GM23338 (cell line): ENCODE measurements around the gene GTF2H1. TPM values are rescaled to one million over a fixed set of nuclear protein-coding genes. Genes with fewer than 3 reads are reported as not detected.

Source experiments
- ATAC-seq: fragments of 200-7000 bp; cut with Tn5 transposase; 3 replicates; pipeline ENCODE4 v1.9.1; 2020
- DNase-seq: peaks from one replicate; pipeline ENCODE4 v3.0.0-alpha.2; 2015; ENCODE audit warnings: low spot score
- H2AFZ ChIP-seq: fragments of 200-600 bp; sonication (generic); 2 replicates; pipeline ENCODE4 v1.8.0; 2016; ENCODE audit warnings: antibody characterized with exemption, mild to moderate bottlenecking, moderate library complexity
- H3F3A ChIP-seq: fragments of 200-600 bp; sonication (generic); replicated peaks from 2 replicates; pipeline ENCODE4 v1.8.0; 2017; ENCODE audit warnings: antibody characterized with exemption, mixed run types, low read depth
- H3K27ac ChIP-seq: fragments of 200-600 bp; sonication (generic); 2 replicates; pipeline ENCODE4 v1.6.1; 2016; ENCODE audit warnings: low read depth
- H3K27me3 ChIP-seq: fragments of 200-600 bp; sonication (generic); 2 replicates; pipeline ENCODE4 v1.8.0; 2016; ENCODE audit warnings: mild to moderate bottlenecking, mixed run types, moderate library complexity; ENCODE audit not compliant: insufficient read depth
- H3K36me3 ChIP-seq: fragments of 200-600 bp; sonication (generic); 2 replicates; pipeline ENCODE4 v1.8.0; 2016; ENCODE audit warnings: mild to moderate bottlenecking; ENCODE audit not compliant: insufficient read depth
- H3K4me1 ChIP-seq: fragments of 200-600 bp; sonication (generic); 2 replicates; pipeline ENCODE4 v1.8.0; 2016; ENCODE audit warnings: mild to moderate bottlenecking, moderate library complexity; ENCODE audit not compliant: insufficient read depth
- H3K4me2 ChIP-seq: fragments of 200-600 bp; sonication (generic); 2 replicates; pipeline ENCODE4 v1.7.1; 2017; ENCODE audit warnings: mixed run types
- H3K4me3 ChIP-seq: fragments of 200-600 bp; sonication (generic); 2 replicates; pipeline ENCODE4 v1.6.1; 2016; ENCODE audit warnings: mixed run types
- H3K79me2 ChIP-seq: fragments of 200-600 bp; sonication (generic); replicated peaks from 2 replicates; pipeline ENCODE4 v1.8.0; 2017; ENCODE audit warnings: mild to moderate bottlenecking; ENCODE audit not compliant: insufficient read depth
- H3K9me2 ChIP-seq: fragments of 200-600 bp; sonication (generic); 2 replicates; pipeline ENCODE4 v1.8.0; 2017; ENCODE audit not compliant: insufficient read depth
- H4K20me1 ChIP-seq: fragments of 200-600 bp; sonication (generic); replicated peaks from 2 replicates; pipeline ENCODE4 v1.8.0; 2017; ENCODE audit warnings: mild to moderate bottlenecking; ENCODE audit not compliant: insufficient read depth
- H3K27ac Mint-ChIP-seq: 2 replicates; pipeline ENCODE4 v1.8.0; 2020; ENCODE audit warnings: inconsistent platforms, mild to moderate bottlenecking, moderate library complexity, mixed read lengths
- H3K27me3 Mint-ChIP-seq: 3 replicates; pipeline ENCODE4 v1.8.0; 2022; ENCODE audit warnings: low read depth, mild to moderate bottlenecking, moderate library complexity, mixed read lengths, inconsistent platforms; ENCODE audit not compliant: insufficient read depth, poor library complexity
- H3K36me3 Mint-ChIP-seq: 3 replicates; pipeline ENCODE4 v1.8.0; 2021; ENCODE audit warnings: low read depth, mild to moderate bottlenecking, inconsistent platforms, moderate library complexity, mixed read lengths
- H3K4me1 Mint-ChIP-seq: 3 replicates; pipeline ENCODE4 v1.8.0; 2020; ENCODE audit warnings: mild to moderate bottlenecking, inconsistent platforms, mixed read lengths
- H3K4me3 Mint-ChIP-seq: 3 replicates; pipeline ENCODE4 v1.8.0; 2021; ENCODE audit warnings: moderate library complexity, mild to moderate bottlenecking, inconsistent platforms, mixed read lengths
- H3K9me3 Mint-ChIP-seq: 3 replicates; pipeline ENCODE4 v1.8.0; 2020; ENCODE audit warnings: moderate library complexity, mild to moderate bottlenecking, inconsistent platforms, mixed read lengths
- CREB1 ChIP-seq: fragments of 250-450 bp; sonication (Bioruptor Pico); IDR thresholded peaks from 2 replicates; pipeline ENCODE4 v1.5.0; 2020; ENCODE audit warnings: low read depth, mild to moderate bottlenecking, moderate library complexity
- ETS1 ChIP-seq: IDR thresholded peaks from 2 replicates; pipeline ENCODE4 v1.6.1; 2016; ENCODE audit warnings: antibody characterized with exemption
- EZH2 ChIP-seq: fragments of 200-600 bp; sonication (generic); IDR thresholded peaks from one replicate; pipeline ENCODE4 v1.8.0; 2017; ENCODE audit warnings: antibody characterized with exemption, mild to moderate bottlenecking, low read depth; ENCODE audit not compliant: unreplicated experiment
- EZH2phosphoT487 ChIP-seq: fragments of 200-600 bp; sonication (generic); IDR thresholded peaks from one replicate; pipeline ENCODE4 v1.8.1; 2018; ENCODE audit warnings: antibody characterized with exemption; ENCODE audit not compliant: unreplicated experiment
- JUNB ChIP-seq: IDR thresholded peaks from one replicate; pipeline ENCODE4 v1.6.1; 2016; ENCODE audit warnings: antibody characterized with exemption; ENCODE audit not compliant: unreplicated experiment
- NANOG ChIP-seq: IDR thresholded peaks from 2 replicates; pipeline ENCODE4 v1.6.1; 2016; ENCODE audit warnings: antibody characterized with exemption, borderline replicate concordance
- POLR2AphosphoS5 ChIP-seq: IDR thresholded peaks from 2 replicates; pipeline ENCODE4 v1.6.1; 2016; ENCODE audit warnings: antibody characterized with exemption, low read depth
- REST ChIP-seq: IDR thresholded peaks from one replicate; pipeline ENCODE4 v1.6.1; 2018; ENCODE audit warnings: antibody characterized with exemption; ENCODE audit not compliant: unreplicated experiment
- STAT1 ChIP-seq: IDR thresholded peaks from one replicate; pipeline ENCODE4 v1.6.1; 2016; ENCODE audit warnings: antibody characterized with exemption; ENCODE audit not compliant: unreplicated experiment
- ZNF114 ChIP-seq: fragments of 250-450 bp; sonication (Bioruptor Pico); IDR thresholded peaks from 2 replicates; pipeline ENCODE4 v1.5.0; 2020; ENCODE audit warnings: mild to moderate bottlenecking, moderate library complexity
- ZNF331 ChIP-seq: fragments of 250-450 bp; sonication (Bioruptor Pico); IDR thresholded peaks from 2 replicates; pipeline ENCODE4 v1.5.0; 2020; ENCODE audit warnings: low read depth, mild to moderate bottlenecking, moderate library complexity
- polyA plus RNA-seq: library from polyadenylated mRNA; unstranded; fragments of >200 nt; fragmentation: Nextera tagmentation; extraction: Ambion mirVana; gene quantifications from 2 replicates; pipeline ENCODE4 v1.2.1, GENCODE V29; 2016
- total RNA-seq: library from RNA; depleted of rRNA; stranded (reverse); fragments of >200 nt; shearing (Covaris generic); gene quantifications from 2 replicates; pipeline ENCODE4 v1.2.3, GENCODE V29; 2014

GTF2H1 gene
- total and polyA plus RNA-seq, 2 experiments from 2014 or later, result 16.5 to 43.6 TPM

- Histone ChIP-seq H3K27ac (no peak overlapping the region), H3K9me2 (no peaks in the 10 kb centered on the region), H4K20me1 (no peaks in the 10 kb centered on the region; the same call in 1 of the 2 replicates), H3K4me3 (no peak overlapping the region), H3F3A (no peaks in the 10 kb centered on the region), H3K4me2 (no peak overlapping the region), H3K4me1 (no peaks in the 10 kb centered on the region), H3K27me3 (no peaks in the 10 kb centered on the region), H2AFZ (no peak overlapping the region), H3K36me3 (0 out of 2 replicates have a peak, but pooled peaks cover 2% of the 10 kb centered on the region), H3K79me2 (no peaks in the 10 kb centered on the region)
- Mint-ChIP-seq H3K36me3 (peaks cover 21% of the 10 kb centered on the region), H3K9me3 (no peaks in the 10 kb centered on the region), H3K4me1 (no peaks in the 10 kb centered on the region), H3K27me3 (peaks cover 2% of the 10 kb centered on the region), H3K4me3 (no peak overlapping the region), H3K27ac (no peak overlapping the region)
- TF ChIP-seq ETS1 (no peak), ZNF114 (CRISPR knock-in tag) (no peak), EZH2 (no peak), EZH2phosphoT487 (no peak), POLR2AphosphoS5 (no peak), ZNF331 (CRISPR knock-in tag) (no peak), NANOG (no peak), REST (no peak), STAT1 (no peak)
- ATAC-seq, result no peak
- DNase-seq, result no peak
These were observed 47.0 kb downstream of the GTF2H1 start for GRCh38 chr11:18369398-18369797.

GRCh38 chr11:18371279-18371678, 48.9 kb downstream of the GTF2H1 start:
- Mint-ChIP-seq H3K27me3 (peaks cover 2% of the 10 kb centered on the region), H3K4me3 (no peak overlapping the region), H3K27ac (no peak overlapping the region), H3K9me3 (no peaks in the 10 kb centered on the region), H3K36me3 (peaks cover 10% of the 10 kb centered on the region; the same call in 2 of the 3 replicates), H3K4me1 (no peaks in the 10 kb centered on the region)
- no peaks in the 10 kb centered on the region for H3F3A ChIP-seq
- H2AFZ ChIP-seq, result no peak overlapping the region
- H3K36me3 ChIP-seq, result 0 out of 2 replicates have a peak, but pooled peaks cover under 1% of the 10 kb centered on the region
- H4K20me1 ChIP-seq, result no peaks in the 10 kb centered on the region; the same call in 1 of the 2 replicates
- no peaks in the 10 kb centered on the region for H3K79me2 ChIP-seq
- H3K27me3 ChIP-seq, result no peaks in the 10 kb centered on the region
- TF ChIP-seq EZH2phosphoT487 (no peak), ZNF331 (CRISPR knock-in tag) (no peak), ZNF114 (CRISPR knock-in tag) (no peak), JUNB (no peak), CREB1 (CRISPR knock-in tag) (no peak), POLR2AphosphoS5 (no peak), ETS1 (no peak)
- H3K9me2 ChIP-seq, result no peaks in the 10 kb centered on the region
- H3K4me2 ChIP-seq, result no peak overlapping the region
- H3K4me3 ChIP-seq, result no peak overlapping the region
- no peak for ATAC-seq
- H3K27ac ChIP-seq, result no peak overlapping the region
- H3K4me1 ChIP-seq, result no peaks in the 10 kb centered on the region
- no peak for DNase-seq
